Neuronal stem cell (in vitro differentiated cells): ENCODE data around the gene SUB1.

ENCODE experiments used
- DNase-seq: peaks from one replicate; pipeline ENCODE4 v3.0.0-alpha.2; 2013; ENCODE audit warnings: low spot score
- H2AFZ ChIP-seq: one replicate; pipeline ENCODE4 v1.6.1; 2013; ENCODE audit warnings: mild to moderate bottlenecking, low read length, inconsistent platforms
- H2AK5ac ChIP-seq: 2 replicates; pipeline ENCODE4 v1.6.1; 2013; ENCODE audit warnings: low read depth, mild to moderate bottlenecking, inconsistent platforms, low read length, moderate library complexity, mixed read lengths
- H2BK120ac ChIP-seq: 2 replicates; pipeline ENCODE4 v1.6.1; 2013; ENCODE audit warnings: low read depth, mild to moderate bottlenecking, inconsistent platforms, low read length, moderate library complexity, mixed read lengths
- H2BK12ac ChIP-seq: one replicate; pipeline ENCODE4 v1.6.1; 2013; ENCODE audit warnings: low read length, inconsistent platforms
- H2BK15ac ChIP-seq: 2 replicates; pipeline ENCODE4 v1.6.1; 2013; ENCODE audit warnings: mild to moderate bottlenecking, low read length, inconsistent platforms, mixed read lengths
- H2BK5ac ChIP-seq: one replicate; pipeline ENCODE4 v1.6.1; 2013; ENCODE audit warnings: inconsistent platforms, mild to moderate bottlenecking, low read length, moderate library complexity
- H3K14ac ChIP-seq: one replicate; pipeline ENCODE4 v1.6.1; 2013; ENCODE audit warnings: low read length, inconsistent platforms
- H3K18ac ChIP-seq: 2 replicates; pipeline ENCODE4 v1.6.1; 2013; ENCODE audit warnings: low read length, inconsistent platforms
- H3K23ac ChIP-seq: 2 replicates; pipeline ENCODE4 v1.6.1; 2013; ENCODE audit warnings: low read depth, mild to moderate bottlenecking, mixed read lengths, low read length, inconsistent platforms; ENCODE audit not compliant: poor library complexity
- H3K27ac ChIP-seq: replicated peaks from 3 replicates; pipeline ENCODE4 v1.5.1; 2013; ENCODE audit warnings: low read length, inconsistent platforms
- H3K27me3 ChIP-seq, 3 experiments: 2 replicates each; pipeline ENCODE4 v1.6.1; 2013; ENCODE audit warnings: low read length in 3 of 3, mild to moderate bottlenecking in 2 of 3, inconsistent platforms in 1 of 3, low read depth in 1 of 3, mixed read lengths in 1 of 3, moderate library complexity in 1 of 3; ENCODE audit not compliant: control insufficient read depth in 3 of 3, insufficient read depth in 3 of 3
- H3K36me3 ChIP-seq, 2 donors: replicated peaks in 1 of 2; 2 replicates each; pipeline ENCODE4 v1.6.1; 2013; ENCODE audit warnings: low read length in 2 of 2; ENCODE audit not compliant: control insufficient read depth in 2 of 2, insufficient read depth in 2 of 2
- H3K4ac ChIP-seq: 2 replicates; pipeline ENCODE4 v1.6.1; 2013; ENCODE audit warnings: inconsistent platforms, mild to moderate bottlenecking, low read length, moderate library complexity
- H3K4me1 ChIP-seq, 2 donors: 1 replicate in 1 of 2; 2 replicates in 1 of 2; pipeline ENCODE4 v1.6.1; 2013; ENCODE audit warnings: low read length in 2 of 2, low read depth in 1 of 2; ENCODE audit not compliant: control insufficient read depth in 2 of 2, insufficient read depth in 1 of 2
- H3K4me2 ChIP-seq: one replicate; pipeline ENCODE4 v1.6.1; 2013; ENCODE audit warnings: mild to moderate bottlenecking, low read length, inconsistent platforms; ENCODE audit not compliant: insufficient read depth, poor library complexity, severe bottlenecking
- H3K4me3 ChIP-seq, 2 donors: 2 replicates each; pipeline ENCODE4 v1.5.1; 2013; ENCODE audit warnings: low read length in 2 of 2, mild to moderate bottlenecking in 2 of 2, inconsistent platforms in 1 of 2, moderate library complexity in 1 of 2
- H3K79me1 ChIP-seq: one replicate; pipeline ENCODE4 v1.6.1; 2013; ENCODE audit warnings: low read depth, mild to moderate bottlenecking, inconsistent platforms, low read length, moderate library complexity
- H3K9ac ChIP-seq: one replicate; pipeline ENCODE4 v1.6.1; 2013; ENCODE audit warnings: mild to moderate bottlenecking, low read depth, low read length, inconsistent platforms; ENCODE audit not compliant: poor library complexity
- H3K9me3 ChIP-seq, 2 donors: replicated peaks in 1 of 2; 2 replicates each; pipeline versions ENCODE3 to v1.6.1; 2013; ENCODE audit warnings: low read length in 2 of 2, mild to moderate bottlenecking in 2 of 2, inconsistent platforms in 1 of 2, low read depth in 1 of 2, mixed read lengths in 1 of 2, moderate library complexity in 1 of 2; ENCODE audit not compliant: control insufficient read depth in 2 of 2, insufficient read depth in 1 of 2
- H4K8ac ChIP-seq: one replicate; pipeline ENCODE4 v1.6.1; 2013; ENCODE audit warnings: low read depth, mild to moderate bottlenecking, inconsistent platforms, low read length, moderate library complexity
- H4K91ac ChIP-seq: one replicate; pipeline ENCODE4 v1.6.1; 2013; ENCODE audit warnings: low read length, low read depth, mild to moderate bottlenecking, inconsistent platforms; ENCODE audit not compliant: poor library complexity
- WGBS, 2 donors: extraction: QIAGEN DNeasy Blood & Tissue Kit; methylation state at CpG; one replicate each; pipeline ENCODE4 v1.1.7; 2013; ENCODE audit warnings: missing lambda C conversion rate in 2 of 2, mixed read lengths in 1 of 2; ENCODE audit not compliant: insufficient read length in 2 of 2, insufficient replicate concordance in 1 of 2; ENCODE audit errors: extremely low coverage in 2 of 2; 5-methylcytosine and 5-hydroxymethylcytosine counted together

SUB1 gene

DNA sequence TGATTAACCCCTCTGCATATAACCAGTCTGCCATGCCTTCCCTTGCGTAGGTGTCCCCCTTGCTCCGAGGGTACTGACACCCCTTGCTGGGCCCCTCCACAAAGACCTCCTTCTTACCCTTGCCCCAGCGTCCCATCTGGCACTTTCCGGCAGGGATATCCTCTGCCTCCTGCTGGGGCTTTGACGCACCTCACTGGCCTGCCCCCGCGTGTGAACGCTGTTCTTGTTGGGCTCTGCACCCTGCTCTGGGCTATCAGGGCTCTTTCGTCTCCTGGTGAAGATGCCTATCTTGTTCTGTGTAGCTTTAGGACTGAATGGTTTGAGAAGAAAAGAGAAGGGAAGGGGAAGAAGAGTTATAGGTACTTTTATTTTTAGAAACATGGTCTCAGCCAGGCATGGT is 53.0 kb downstream of the SUB1 start:
- Histone ChIP-seq H2BK120ac (no peak overlapping the region), H2BK15ac (no peak overlapping the region), H4K8ac (no peak overlapping the region), H3K27me3 (no peaks in the 10 kb centered on the region), H3K23ac (no peak overlapping the region), H3K9me3 (no peaks in the 10 kb centered on the region), H3K14ac (no peak overlapping the region), H3K79me1 (no peaks in the 10 kb centered on the region), H3K9ac (no peak overlapping the region), H2AFZ (no peak overlapping the region), H4K91ac (no peak overlapping the region), H2AK5ac (no peak overlapping the region), H2BK5ac (no peak overlapping the region), H3K18ac (no peak overlapping the region), H3K4ac (no peak overlapping the region), H3K4me1 (no peaks in the 10 kb centered on the region), H3K36me3 (no peaks in the 10 kb centered on the region), H3K4me3 (no peak overlapping the region), H3K4me2 (no peak overlapping the region), H3K27ac (no peak overlapping the region), H2BK12ac (no peak overlapping the region)
- WGBS, 2 donors, result no CpG with 5 or more reads among the region's 9 CpGs
- no peak for DNase-seq

- H3K27ac ChIP-seq, result no peak overlapping the region
- no CpG with 5 or more reads among the region's 3 CpGs for WGBS, 2 donors
- H3K79me1 ChIP-seq, result no peaks in the 10 kb centered on the region
These were observed 54.6 kb downstream of the SUB1 start for GRCh38 chr5:32639943-32640342.

DNA sequence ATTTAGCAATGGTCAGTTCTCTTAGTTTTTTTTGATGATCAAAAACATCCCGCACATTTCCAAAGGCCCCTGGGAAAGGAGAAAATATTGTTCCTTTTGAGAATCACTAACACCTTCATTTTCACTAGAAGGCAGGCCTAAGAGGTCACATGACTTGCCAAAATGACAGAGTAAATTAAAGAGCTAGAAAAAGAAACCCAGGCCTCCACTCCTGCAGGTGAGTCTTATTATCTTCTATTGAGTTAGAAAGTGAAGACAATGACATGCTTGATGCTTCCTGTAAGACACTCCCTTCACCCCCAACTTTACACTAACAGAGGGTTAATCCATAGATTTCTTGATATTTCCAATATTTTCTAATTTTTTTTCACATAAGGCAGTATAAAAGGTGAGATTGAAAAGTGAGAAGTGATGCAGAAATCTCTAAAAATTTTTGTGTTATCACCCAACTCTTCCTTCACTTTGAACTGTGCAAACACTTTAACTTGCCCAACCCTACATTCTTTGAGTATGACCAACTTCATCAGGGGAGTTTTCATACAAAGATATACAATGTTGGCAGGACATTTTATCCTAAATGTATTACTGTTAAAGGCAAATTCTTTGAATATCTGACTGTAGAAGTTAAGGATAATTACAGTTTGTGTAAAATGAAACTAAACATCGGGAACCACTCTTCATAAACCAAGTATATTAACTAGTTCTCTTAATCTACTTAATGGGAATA is 57.1 kb downstream of the SUB1 start:
- H3K79me1 ChIP-seq, result no peaks in the 10 kb centered on the region
- H2BK15ac ChIP-seq, result no peak overlapping the region
- no peak for DNase-seq
- H3K4ac ChIP-seq, result no peak overlapping the region
- no peak overlapping the region for H2AK5ac ChIP-seq
- no peak overlapping the region for H4K8ac ChIP-seq
- no peak overlapping the region for H3K18ac ChIP-seq
- H3K4me2 ChIP-seq, result no peak overlapping the region
- WGBS, 2 donors, result no CpG with 5 or more reads among the region's 2 CpGs
- H3K9ac ChIP-seq, result no peak overlapping the region
- no peak overlapping the region for H2BK120ac ChIP-seq
- H3K36me3 ChIP-seq, result no peaks in the 10 kb centered on the region
- H2AFZ ChIP-seq, result no peak overlapping the region
- no peak overlapping the region for H2BK12ac ChIP-seq
- no peak overlapping the region for H4K91ac ChIP-seq
- no peak overlapping the region for H3K14ac ChIP-seq
- H3K4me1 ChIP-seq, result no peaks in the 10 kb centered on the region
- no peak overlapping the region for H3K27ac ChIP-seq
- H2BK5ac ChIP-seq, result no peak overlapping the region
- H3K4me3 ChIP-seq, result no peak overlapping the region
- no peaks in the 10 kb centered on the region for H3K27me3 ChIP-seq
- H3K9me3 ChIP-seq, result no peaks in the 10 kb centered on the region
- H3K23ac ChIP-seq, result no peak overlapping the region

More at GRCh38 chr5:32639943-32640342, 54.6 kb downstream of the SUB1 start:
- no peaks in the 10 kb centered on the region for H3K36me3 ChIP-seq
- H2BK120ac ChIP-seq, result no peak overlapping the region
- H2BK15ac ChIP-seq, result no peak overlapping the region
- no peak overlapping the region for H3K14ac ChIP-seq
- H3K4ac ChIP-seq, result no peak overlapping the region
- H2AK5ac ChIP-seq, result no peak overlapping the region
- H3K9me3 ChIP-seq, result no peaks in the 10 kb centered on the region
- no peak overlapping the region for H3K18ac ChIP-seq
- no peak overlapping the region for H4K8ac ChIP-seq
- no peaks in the 10 kb centered on the region for H3K4me1 ChIP-seq
- H3K23ac ChIP-seq, result no peak overlapping the region
- H4K91ac ChIP-seq, result no peak overlapping the region
- no peak overlapping the region for H3K9ac ChIP-seq
- no peak overlapping the region for H2BK12ac ChIP-seq
- no peak overlapping the region for H2BK5ac ChIP-seq
- no peak overlapping the region for H2AFZ ChIP-seq
- no peak for DNase-seq
- H3K4me3 ChIP-seq, result no peak overlapping the region
- H3K4me2 ChIP-seq, result no peak overlapping the region
- H3K27me3 ChIP-seq, result no peaks in the 10 kb centered on the region

- H3K23ac ChIP-seq, result no peak overlapping the region
- no peak overlapping the region for H4K8ac ChIP-seq
- H2BK15ac ChIP-seq, result no peak overlapping the region
- H3K79me1 ChIP-seq, result no peaks in the 10 kb centered on the region
- H2BK120ac ChIP-seq, result no peak overlapping the region
- no peak overlapping the region for H3K4ac ChIP-seq
- H3K18ac ChIP-seq, result no peak overlapping the region
- H3K14ac ChIP-seq, result no peak overlapping the region
- H4K91ac ChIP-seq, result no peak overlapping the region
- H3K9me3 ChIP-seq, result no peaks in the 10 kb centered on the region
- H2BK12ac ChIP-seq, result no peak overlapping the region
- no peaks in the 10 kb centered on the region for H3K4me1 ChIP-seq
- no CpG with 5 or more reads among the region's 5 CpGs for WGBS, 2 donors
- H3K4me2 ChIP-seq, result no peak overlapping the region
- no peaks in the 10 kb centered on the region for H3K27me3 ChIP-seq
- H2BK5ac ChIP-seq, result no peak overlapping the region
- H2AFZ ChIP-seq, result no peak overlapping the region
- H3K9ac ChIP-seq, result no peak overlapping the region
- H3K4me3 ChIP-seq, result no peak overlapping the region
- no peak overlapping the region for H2AK5ac ChIP-seq
- DNase-seq, result no peak
- H3K36me3 ChIP-seq, result no peaks in the 10 kb centered on the region
- no peak overlapping the region for H3K27ac ChIP-seq
These were observed 59.9 kb downstream of the SUB1 start for GRCh38 chr5:32645246-32645645.
